ENCODE measurements around the gene AP1AR. TPM values are rescaled to one million over a fixed set of nuclear protein-coding genes. Genes with fewer than 3 reads are reported as not detected.

The AP1AR gene
- total RNA-seq, 4 donors from 2014 or later: 9.6 to 25.1 (median 20.5) TPM

DNA sequence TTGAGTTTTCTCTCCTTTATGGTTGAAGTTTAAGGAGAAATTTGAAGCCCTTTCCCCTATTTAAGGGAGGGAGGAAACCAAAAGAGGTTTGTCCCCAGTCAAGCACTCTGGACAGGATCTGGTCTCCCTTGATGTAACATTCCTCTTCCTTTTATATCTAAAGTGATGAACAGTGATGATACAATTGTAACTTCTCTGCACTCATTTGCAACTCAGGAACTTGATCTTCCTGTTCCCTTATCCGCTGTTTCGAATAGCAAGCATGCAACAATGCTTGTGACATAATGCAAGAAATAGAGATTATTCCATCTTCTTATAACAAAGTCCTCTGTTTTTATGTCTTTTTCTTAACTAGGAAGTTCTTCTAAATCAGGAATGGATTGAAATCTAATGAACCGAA, 83.9 kb downstream of the AP1AR start:
- no peaks in the 10 kb centered on the region for H3K27me3 ChIP-seq
- no peak for DNase-seq
- intact Hi-C loops (cut with DNase I): no loop called here
- H3K36me3 ChIP-seq: peaks cover 0 to 10% (median 0%) of the 10 kb centered on the region in 3 donors
- H3K4me3 ChIP-seq: no peak overlapping the region
- TF ChIP-seq POLR2A (IDR thresholded peaks at IDR 0.05): no peak
- TF ChIP-seq, protein P1, sequence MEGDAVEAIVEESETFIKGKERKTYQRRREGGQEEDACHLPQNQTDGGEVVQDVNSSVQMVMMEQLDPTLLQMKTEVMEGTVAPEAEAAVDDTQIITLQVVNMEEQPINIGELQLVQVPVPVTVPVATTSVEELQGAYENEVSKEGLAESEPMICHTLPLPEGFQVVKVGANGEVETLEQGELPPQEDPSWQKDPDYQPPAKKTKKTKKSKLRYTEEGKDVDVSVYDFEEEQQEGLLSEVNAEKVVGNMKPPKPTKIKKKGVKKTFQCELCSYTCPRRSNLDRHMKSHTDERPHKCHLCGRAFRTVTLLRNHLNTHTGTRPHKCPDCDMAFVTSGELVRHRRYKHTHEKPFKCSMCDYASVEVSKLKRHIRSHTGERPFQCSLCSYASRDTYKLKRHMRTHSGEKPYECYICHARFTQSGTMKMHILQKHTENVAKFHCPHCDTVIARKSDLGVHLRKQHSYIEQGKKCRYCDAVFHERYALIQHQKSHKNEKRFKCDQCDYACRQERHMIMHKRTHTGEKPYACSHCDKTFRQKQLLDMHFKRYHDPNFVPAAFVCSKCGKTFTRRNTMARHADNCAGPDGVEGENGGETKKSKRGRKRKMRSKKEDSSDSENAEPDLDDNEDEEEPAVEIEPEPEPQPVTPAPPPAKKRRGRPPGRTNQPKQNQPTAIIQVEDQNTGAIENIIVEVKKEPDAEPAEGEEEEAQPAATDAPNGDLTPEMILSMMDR (IDR thresholded peaks at IDR 0.05): no peak
- 73 to 77% methylated on average over 3 of the region's 3 CpGs for WGBS, 2 donors
- H3K4me1 ChIP-seq: no peaks in the 10 kb centered on the region
- no peak overlapping the region for H3K27ac ChIP-seq
- no peaks in the 10 kb centered on the region for H3K9me3 ChIP-seq

DNA sequence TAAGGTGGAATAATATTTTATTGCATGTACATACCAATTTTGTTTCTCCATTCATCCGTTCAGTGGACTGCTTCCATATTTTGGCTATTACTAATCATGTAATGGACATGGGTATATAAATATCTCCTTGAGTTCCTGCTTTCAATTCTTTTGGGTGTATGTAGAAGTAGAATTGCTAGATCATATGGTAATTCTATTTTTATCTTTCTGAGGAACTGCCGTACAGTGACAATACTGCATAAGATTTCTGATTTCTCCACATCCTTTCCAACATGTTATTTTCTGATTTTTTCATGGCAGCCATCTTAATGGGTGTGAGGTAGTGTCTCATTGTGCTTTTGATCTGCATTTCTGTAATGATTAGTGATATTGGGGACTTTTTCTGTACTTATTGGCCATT, 84.8 kb downstream of the AP1AR start:
- no peaks in the 10 kb centered on the region for H3K4me1 ChIP-seq

DNA sequence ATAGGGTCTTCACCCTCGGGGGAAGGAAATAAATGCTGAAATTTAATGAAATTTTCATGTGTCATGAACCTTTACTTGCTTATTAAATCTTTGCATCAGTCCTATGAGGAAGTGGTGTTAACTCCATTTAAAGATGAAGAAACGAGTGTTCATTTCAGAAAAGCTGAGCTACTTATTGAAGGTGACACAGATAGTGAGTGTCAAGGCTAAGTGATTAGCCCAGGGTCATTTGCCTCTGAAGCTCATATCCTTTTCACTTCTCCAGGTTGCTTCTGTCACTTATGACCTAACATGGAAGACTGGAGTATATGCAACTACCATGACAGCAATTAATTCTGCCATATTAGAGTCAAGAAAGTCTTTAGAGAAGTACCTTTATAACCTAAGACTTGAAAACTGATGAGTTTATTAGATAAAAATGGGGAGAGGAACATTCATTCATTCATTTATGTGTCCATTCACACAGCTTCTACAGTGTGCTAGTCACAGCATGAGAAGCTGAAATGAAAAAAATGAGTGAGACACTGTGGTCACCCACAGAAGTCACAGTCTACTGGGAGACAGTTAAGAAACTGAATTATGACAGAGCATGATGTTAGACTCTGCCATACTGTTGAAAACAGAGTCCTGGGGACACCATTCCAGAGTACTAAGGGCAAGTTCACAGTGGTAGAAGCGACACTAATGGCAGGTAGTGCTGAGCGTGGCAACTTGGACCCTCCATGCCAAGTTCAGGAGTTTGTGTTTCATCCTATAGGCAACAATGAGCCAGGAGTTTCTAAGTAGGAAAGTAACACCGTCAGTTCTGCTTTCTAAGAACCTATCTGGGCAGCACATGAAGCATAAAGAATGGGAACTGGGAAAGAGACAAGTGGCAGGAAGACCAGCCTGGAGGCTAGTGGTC, 86.9 kb downstream of the AP1AR start:
- H3K27ac ChIP-seq: no peak overlapping the region
- H3K9me3 ChIP-seq: no peaks in the 10 kb centered on the region
- no peaks in the 10 kb centered on the region for H3K27me3 ChIP-seq
- no peak overlapping the region for H3K4me3 ChIP-seq
- peaks cover 0 to 6% (median 3%) of the 10 kb centered on the region in 3 donors for H3K4me1 ChIP-seq
- intact Hi-C loops (cut with DNase I): no loop called here
- peaks cover 0 to 10% (median 0%) of the 10 kb centered on the region in 3 donors for H3K36me3 ChIP-seq
- no peak for TF ChIP-seq POLR2A (IDR thresholded peaks at IDR 0.05)
- TF ChIP-seq, protein P1 (IDR thresholded peaks at IDR 0.05): no peak
- WGBS, 2 donors: 80 to 83% methylated on average over 3 to 5 of the region's 5 CpGs
- no peak for DNase-seq

More for the DNA sequence above, 84.8 kb downstream of the AP1AR start:
- WGBS, 2 donors: 64 to 78% methylated on average over 2 of the region's 2 CpGs
- Histone ChIP-seq H3K36me3 (peaks cover 0 to 10% (median 0%) of the 10 kb centered on the region in 3 donors), H3K27me3 (no peaks in the 10 kb centered on the region), H3K9me3 (no peaks in the 10 kb centered on the region), H3K4me3 (no peak overlapping the region), H3K27ac (no peak overlapping the region)
- no peak for TF ChIP-seq POLR2A (IDR thresholded peaks at IDR 0.05)
- TF ChIP-seq, protein P1 (IDR thresholded peaks at IDR 0.05): no peak
- DNase-seq: no peak
- intact Hi-C loops (cut with DNase I): no loop called here

Other genes with a start within 250 kb of the AP1AR start
- 1 to 10 TPM; 1.3 to 4.7 (median 4.0) TPM for gene FAM241A, start 86.3 kb upstream of the AP1AR start, total RNA-seq
- 10 to 100 TPM in 2 of 4 donors, 1 to 10 TPM in 2; 7.6 to 15.7 (median 10.4) TPM for gene TIFA, start 54.1 kb downstream of the AP1AR start, total RNA-seq
- 10 to 100 TPM; 12.6 to 19.5 (median 12.8) TPM for gene ALPK1, start 65.6 kb downstream of the AP1AR start, total RNA-seq